A549 (cell line): ENCODE results near the gene FEM1C.

Experiments used
- CHD4 ChIP-seq: fragments of 200-600 bp; sonication (generic); IDR thresholded peaks from 2 replicates; pipeline ENCODE4 v1.6.1; 2016; ENCODE audit warnings: antibody characterized with exemption, mild to moderate bottlenecking, borderline replicate concordance
- CTCF ChIP-seq: fragments of >200 bp; sonication (Bioruptor Twin); formaldehyde crosslinking; IDR thresholded peaks from 3 replicates; pipeline ENCODE4 v1.5.1; 2016
- FOSL2 ChIP-seq, 2 experiments: fragments of 450-650 bp in 1 of 2; fragments of >200 bp in 1 of 2; sonication (Bioruptor Twin) in 1 of 2; formaldehyde crosslinking; IDR thresholded peaks; 2 replicates each; pipeline versions ENCODE4 v1.5.0 to v1.6.1; 2016 to 2020; ENCODE audit warnings: mild to moderate bottlenecking in 1 of 2, moderate library complexity in 1 of 2
- MYC ChIP-seq: IDR thresholded peaks from 2 replicates; pipeline ENCODE4 v1.6.1; 2012; ENCODE audit warnings: mild to moderate bottlenecking, inconsistent platforms, low read length, improper control_type of control experiment, borderline replicate concordance
- NR3C1 ChIP-seq: fragments of >200 bp; sonication (Bioruptor Twin); formaldehyde crosslinking; IDR thresholded peaks from 3 replicates; pipeline ENCODE4 v1.6.1; 2017
- PBX3 ChIP-seq: IDR thresholded peaks from 2 replicates; pipeline ENCODE4 v1.6.1; 2012
- SMC3 ChIP-seq: fragments of >200 bp; sonication (Bioruptor Twin); formaldehyde crosslinking; IDR thresholded peaks from 3 replicates; pipeline ENCODE4 v1.6.1; 2018; ENCODE audit warnings: inconsistent platforms
- TP53 ChIP-seq: fragments of 250-450 bp; sonication (Bioruptor Pico); IDR thresholded peaks from 2 replicates; pipeline ENCODE4 v1.5.0; 2021; ENCODE audit warnings: mild to moderate bottlenecking, moderate library complexity
- ZFP36 ChIP-seq: fragments of 450-650 bp; IDR thresholded peaks from 2 replicates; pipeline ENCODE4 v1.6.1; 2014; ENCODE audit warnings: borderline replicate concordance; ENCODE audit not compliant: partially characterized antibody

GRCh38 chr5:115577329-115577728 is 32.8 kb upstream of the FEM1C start:
- TF ChIP-seq TP53 (CRISPR knock-in tag) (no peak), CHD4 (no peak), SMC3 (no peak), PBX3 (no peak), CTCF (no peak), NR3C1 (no peak), FOSL2 (IDR thresholded peaks at IDR 0.05) (no peak), FOSL2 (CRISPR knock-in tag; IDR thresholded peaks at IDR 0.05) (no peak), MYC (no peak), ZFP36 (no peak)
